CD4-positive, alpha-beta T cell treated with Interleukin-1 beta for 1 hour (primary cell): Measurements from ENCODE around the gene FAM13A.
A peak's percentile ranks its signal among the peaks of the same experiment; 100 is the strongest.

Experiments
- DNase-seq, 2 donors: peaks; one replicate each; pipeline ENCODE4 v3.0.0-alpha.2; 2020 to 2022

The FAM13A gene

DNA sequence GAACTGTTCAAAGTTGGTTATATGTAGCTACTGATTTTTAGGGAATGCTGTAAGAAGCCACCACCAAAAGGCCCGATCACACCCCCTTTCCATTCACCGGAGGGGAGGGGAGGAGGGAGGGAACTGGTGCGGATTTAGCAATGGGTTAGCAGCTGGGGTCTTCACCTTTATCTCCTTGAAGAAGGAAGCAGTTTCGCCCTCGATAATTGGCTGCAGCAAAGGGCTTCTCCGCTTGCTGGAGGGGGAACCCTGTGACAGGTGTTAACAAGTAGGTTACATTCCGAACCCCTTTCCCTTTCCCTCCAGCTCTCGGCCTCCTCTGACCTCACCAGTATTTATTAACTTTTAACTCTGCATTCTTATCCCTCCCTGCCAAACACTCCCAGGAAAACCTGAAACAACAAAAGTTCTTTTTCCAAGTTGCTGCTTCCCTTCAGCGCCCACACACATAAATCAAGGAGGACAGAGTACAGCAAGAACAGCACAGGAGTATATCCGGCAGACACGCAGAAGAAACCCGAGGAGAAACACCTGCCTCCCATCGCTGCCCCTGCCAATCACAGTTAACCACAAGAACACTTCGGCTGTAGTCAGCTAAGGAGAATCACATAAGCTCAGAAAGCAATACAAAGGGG, 319.6 kb downstream of the FAM13A start:
- DNase-seq, result peak; percentile 5 to 19

DNA sequence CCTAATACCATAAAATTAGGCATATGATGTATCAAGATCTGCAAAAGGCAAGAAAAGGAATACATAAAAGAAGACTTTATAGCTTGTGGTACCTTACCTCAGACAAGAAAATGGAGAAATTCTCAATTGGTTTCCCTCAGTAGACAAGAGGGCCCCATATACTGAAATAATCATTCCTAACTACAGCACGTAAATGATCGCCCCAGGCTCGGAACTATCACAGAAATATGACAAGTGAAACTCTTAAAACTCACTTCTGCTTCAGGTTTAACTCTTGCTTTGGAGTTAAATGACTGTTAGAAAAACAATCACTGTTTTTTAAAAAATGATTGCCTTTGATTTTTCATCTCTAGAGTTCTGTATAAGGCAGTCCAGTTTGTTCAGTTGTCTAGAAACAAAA, 320.7 kb downstream of the FAM13A start:
- no peak for DNase-seq

DNA sequence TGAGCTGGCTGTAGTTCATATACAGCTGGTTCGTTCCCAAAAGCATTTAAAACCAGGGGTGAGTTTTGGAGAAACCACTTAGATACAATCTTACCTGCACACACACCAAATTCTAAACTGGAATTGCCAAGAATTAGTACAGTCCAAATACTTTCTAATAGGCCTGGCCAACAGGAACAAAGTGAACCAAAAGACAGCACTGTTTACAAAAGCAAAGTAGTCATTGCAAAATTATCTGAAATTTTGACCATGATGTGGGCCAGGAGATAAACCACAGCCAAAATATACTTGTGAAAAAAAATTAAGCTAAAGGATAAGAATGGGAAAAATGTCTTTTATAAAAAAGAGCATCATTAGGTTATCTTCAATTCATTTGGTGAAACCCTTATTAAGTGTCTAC, 321.4 kb downstream of the FAM13A start:
- DNase-seq, result no peak

DNA sequence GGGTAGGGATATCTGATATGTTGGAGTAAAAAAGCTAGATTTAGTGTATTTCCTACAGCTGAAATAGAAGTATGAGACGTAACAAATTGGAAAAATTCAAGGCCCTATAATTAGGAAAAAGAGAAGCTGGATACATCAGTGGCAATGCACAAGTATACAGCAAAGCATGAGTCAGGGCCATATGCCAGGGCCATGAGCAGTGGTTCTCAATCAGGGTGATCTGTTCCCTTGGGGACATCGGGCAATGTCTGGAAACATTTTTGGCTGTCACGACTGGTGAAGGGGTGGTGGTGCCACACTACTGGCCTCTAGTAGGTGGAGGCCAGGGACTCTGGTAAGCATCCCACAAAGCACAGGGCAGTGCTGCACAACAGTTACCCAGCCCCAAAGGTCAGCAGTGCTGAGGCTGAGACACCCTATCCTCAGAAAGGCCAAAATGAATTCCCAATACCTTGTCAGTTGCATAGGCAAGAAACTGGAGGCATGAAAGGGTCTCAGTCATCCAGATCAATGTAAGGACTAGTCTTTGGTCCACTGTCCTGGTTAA, 322.5 kb downstream of the FAM13A start:
- DNase-seq, result no peak

DNA sequence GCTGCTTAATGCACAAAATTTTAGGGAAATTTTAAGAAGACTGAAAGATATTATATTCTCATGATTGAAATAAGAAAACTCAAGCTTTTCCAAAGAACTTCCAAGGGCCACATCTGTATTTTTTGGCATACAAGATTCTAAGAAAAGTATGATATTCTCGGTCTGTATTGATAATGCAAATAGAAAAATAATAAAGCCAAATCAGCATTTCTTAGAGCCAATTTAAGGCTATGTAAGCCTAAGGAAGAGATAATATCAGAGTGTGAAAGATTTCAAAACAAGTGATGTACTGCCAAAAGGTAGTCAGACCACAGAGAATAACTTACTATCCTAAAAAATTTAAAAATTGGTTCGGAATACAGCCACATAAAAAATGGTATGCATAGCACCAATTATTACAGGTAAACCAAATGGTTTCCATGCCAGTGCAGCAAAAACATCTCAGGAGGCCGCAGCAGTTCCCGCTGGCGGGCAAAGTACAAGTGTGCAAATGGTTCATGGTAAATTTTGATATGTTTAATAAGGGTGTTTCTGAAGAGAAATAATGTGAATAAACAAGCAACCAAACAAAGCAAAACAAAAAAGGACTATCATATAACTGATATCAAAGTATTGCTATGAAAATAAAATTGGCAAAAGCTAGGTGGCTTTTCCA, 324.1 kb downstream of the FAM13A start:
- DNase-seq, result no peak

DNA sequence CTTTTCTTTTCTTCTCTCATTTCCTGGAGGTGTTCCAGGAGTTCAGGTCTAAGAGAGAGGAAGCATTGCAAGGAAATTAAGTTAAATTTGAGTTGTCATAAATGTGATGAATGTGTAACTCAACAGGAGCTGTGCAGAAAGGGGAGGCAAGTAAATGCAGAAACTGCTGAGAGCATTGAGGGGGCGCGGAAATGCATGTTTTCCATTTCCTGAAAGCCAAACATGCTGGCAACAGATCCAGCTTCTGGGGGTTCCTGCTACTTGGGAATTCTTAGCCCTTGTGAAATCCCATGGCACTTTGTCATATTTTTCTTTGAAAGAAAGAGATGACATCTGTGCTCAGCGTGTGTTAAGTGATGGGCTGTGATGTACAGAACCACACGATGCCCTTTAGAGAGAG, 325.6 kb downstream of the FAM13A start:
- DNase-seq, result no peak

DNA sequence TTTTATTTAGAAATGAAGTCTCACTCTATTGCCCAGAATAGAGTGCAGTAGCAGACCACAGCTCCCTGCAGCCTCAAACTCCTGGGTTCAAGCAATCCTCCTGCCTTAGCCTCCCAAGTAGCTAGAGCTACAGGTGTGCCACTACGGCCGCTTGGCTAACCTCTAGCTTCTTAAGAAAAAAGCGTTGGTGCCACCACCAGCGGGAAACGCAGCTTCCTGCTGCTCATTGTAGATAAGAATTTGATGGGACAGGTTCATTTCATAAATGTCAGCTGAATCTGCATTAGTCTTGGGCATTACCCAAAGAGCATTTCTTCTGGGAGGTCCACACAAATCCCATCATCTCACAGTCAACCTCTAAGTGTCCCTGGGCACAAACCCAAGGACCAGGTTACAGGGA, 326.2 kb downstream of the FAM13A start:
- no peak for DNase-seq

DNA sequence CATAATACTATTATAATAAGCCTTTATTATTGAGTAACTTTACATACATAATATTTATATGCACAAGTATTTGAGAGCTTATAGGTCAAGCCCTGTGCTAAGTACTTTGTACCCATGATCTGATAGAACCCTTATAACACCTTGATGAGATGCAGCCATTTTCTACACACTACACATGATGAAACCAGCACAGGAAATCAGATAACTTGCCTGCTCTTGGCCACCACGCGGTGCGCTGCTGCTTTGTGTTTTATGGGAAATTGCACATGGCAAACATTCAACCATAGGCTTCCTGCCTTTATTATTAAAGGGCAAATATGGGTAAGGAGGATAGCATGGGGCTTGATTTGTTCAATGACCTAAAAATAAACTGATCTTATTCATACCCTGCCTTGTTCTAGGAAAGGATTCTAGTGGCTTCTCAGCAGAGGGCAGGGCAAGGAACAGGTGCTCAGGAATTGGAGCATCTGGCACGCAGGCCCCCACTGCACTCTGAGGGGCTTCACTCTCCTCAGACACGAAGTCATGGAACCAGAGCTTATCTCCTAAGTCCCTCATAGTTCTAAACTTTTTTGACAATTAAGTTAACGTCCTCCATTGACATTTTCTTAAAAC, 327.7 kb downstream of the FAM13A start:
- no peak for DNase-seq

DNA sequence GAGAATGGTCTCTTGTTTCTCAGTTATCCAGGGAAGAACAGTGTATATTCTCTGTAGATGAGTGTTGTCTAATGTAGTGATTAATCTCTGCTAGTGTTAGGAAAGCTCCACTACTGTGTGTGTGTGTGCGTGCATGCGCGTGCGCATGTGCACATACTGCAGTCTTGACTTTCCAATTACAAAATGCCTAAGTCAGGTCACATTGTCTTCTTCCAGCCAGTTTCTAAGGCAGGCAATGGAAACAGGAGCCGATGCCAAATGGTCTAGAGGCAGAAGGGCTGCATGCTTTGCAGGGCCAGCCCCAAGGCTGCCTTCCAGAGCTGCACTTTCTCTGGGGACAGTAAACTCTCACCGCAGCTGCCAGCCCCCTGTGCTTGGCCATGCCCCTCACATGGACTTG, 328.8 kb downstream of the FAM13A start:
- DNase-seq, result no peak

DNA sequence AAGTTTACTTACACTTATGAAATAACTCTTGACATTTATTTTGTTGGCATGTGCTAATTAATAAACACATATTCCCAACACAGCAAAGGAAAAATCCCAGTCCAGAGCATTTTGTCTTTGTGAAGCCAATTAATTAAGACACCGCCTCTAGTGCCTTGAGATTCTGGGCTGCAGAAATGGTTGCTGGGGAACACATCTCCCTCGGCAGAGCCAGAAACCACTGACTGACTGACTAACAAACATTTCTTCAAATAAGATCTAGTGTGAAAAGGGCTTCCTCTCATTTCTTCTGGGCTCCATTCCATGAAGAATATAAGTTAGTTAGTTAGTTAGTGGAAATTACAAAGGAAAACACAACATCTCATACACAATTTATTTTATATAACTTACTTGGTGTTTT, 331.0 kb downstream of the FAM13A start:
- no peak for DNase-seq

DNA sequence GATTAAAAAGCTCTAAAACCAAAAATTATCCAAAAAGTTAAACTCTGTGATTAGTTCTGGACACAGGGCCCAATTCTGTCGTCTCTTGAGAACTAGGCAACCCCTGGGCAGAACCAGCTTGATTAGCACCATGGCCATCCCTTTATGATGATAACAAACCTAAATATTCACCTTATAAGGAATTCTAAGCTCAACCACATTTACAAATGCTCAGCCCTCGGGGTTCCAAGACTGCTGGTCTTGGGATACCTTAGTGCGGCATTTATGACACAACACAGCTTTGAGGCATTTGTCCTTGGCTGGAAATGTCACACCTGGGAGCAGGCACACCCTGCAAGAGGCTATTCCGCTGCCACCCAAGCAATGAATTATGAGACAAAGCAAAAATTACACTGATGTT, 331.8 kb downstream of the FAM13A start:
- no peak for DNase-seq

DNA sequence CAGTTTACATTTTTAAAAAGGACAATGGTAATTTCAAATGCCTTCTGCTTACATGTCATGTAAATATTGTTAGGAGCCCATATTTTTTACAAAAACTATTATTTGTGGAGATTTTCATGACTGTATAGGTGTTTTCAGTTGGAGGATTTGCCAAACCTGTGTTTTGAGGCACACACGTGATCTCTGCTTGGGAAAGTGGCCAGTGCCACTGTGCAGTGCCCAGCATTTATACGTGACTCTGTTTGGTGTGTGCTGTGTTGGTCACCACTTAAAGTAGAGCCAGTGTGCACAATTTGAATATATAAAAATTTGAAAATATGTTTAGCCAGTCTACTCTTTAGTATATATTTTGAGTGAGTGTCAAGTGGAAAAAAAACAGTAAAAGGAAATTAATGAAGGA, 332.6 kb downstream of the FAM13A start:
- DNase-seq, result no peak

DNA sequence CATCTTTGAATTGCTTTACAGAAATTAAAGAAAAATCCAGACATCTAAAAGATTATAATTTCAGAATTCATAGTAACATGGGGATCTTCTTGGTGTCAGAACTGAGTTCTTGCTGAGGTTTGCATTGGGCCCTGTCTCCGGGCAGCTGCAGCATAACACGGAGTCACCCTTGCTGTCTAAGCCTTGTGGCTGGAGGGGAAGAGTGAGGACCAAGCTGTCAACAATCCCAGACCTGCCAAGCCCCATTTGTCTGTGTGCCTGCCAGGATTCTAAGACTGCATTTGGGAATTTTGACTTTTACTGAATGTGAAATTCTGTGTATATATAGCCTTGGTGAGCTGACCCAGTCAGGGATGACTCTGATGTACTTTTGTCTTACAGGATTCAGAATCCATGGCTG, 334.2 kb downstream of the FAM13A start:
- no peak for DNase-seq

DNA sequence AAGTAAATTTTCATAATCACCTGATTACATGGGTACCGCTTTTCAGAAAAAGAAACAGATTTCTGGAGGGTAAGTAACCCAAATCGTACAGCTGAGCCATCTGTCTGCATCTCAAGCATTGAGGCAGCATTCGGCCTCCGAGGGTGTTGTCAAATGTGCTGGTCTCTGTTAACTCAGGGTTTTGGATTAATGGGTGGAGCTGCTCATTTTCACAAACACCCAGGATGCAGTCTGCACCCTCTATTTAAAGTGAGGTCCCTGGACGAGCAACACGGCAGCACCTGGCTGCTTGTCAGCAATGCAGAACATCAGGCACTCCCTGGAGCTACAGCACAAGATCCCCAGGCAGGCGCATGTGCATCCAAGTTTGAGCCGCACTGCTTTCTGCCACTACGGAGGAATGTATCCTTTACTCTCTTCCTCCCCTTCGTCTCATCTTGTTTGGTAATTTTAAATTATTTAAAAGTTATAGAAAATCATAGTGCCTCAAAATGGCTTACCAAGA, 334.7 kb downstream of the FAM13A start:
- DNase-seq, result no peak

DNA sequence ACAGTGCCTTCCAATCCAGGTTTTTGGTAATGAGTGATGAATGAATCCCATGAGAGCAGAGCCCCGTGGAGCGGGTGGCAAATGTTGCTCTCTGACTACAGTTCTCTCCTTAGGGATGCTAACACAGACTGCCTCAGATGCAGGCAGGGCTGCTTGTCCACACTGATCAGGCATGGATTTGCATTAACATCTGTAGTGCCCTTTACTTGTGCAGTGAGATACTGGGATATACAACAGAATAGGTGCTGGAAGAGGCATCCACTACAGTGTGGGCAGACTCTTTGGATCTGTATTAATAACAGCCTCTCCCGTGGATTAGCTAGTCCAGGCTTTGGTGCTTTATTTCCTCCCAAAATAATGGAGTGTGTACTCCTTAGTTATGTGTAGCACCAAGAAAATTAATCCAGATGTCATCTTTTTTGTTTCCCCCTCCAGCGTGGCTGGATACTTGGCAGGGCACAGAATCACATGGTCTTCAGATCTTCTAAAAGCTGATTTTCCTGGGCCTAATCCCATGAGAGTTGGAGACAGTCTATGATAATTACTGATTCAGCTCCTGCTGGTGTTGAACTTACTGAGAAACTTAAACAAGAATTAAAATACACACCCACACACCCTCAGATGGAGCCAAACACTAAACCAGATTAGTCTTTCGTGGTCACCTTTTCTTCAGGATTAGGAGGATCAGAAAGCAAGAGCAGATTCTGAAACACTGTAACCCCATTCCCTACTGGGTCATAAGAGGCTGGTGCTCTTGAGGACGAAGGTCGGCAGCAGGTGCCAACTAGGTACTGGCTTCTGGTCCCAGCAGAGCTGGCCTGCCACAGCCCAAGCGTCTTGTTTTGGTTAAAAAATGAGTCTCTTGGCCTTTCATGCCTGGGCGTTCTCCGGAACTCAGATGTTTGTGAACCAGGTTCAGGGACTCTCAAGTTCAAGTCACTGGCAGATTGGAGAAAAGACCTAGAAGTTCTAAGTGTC, 336.2 kb downstream of the FAM13A start:
- DNase-seq, result no peak

DNA sequence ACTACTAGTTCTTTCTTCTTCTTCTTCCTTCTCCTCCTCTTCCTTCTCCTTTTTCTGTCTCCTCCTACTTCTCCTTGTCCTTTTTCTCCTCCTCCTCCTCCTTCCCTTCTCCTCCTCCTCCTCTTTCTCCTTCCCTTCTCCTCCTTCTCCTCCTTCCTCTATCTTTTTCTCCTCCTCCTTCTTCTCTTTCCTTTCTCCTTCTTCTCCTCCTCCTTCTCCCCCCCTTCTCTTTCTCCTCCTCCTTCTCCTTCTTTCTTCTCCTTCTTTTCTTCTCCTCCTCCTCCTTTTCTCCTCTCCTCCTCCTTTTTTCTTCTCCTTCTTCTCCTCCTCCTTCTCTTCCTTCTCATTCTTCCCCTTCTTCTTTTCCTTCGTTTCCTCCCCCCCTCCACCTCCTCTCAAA, 337.6 kb downstream of the FAM13A start:
- DNase-seq, result no peak

DNA sequence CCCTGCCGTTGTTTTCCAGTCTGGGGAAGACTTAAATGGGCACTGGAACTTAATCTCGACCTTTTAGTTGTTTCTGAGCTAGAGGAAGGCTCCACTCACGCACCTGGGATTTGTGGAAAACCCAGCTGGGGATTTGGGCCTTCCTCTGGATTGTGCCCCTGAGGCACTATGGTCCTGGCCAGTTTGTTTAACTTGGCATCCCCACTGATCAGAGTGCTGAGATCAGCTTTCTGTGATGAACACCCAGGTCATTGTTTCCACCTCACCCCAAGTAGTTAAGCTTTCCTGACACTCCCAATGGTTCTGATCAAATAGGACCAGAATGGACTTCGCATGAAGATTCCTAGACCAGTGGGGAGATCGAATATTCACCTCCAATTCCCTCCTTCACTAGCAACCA, 338.9 kb downstream of the FAM13A start:
- DNase-seq, result no peak

DNA sequence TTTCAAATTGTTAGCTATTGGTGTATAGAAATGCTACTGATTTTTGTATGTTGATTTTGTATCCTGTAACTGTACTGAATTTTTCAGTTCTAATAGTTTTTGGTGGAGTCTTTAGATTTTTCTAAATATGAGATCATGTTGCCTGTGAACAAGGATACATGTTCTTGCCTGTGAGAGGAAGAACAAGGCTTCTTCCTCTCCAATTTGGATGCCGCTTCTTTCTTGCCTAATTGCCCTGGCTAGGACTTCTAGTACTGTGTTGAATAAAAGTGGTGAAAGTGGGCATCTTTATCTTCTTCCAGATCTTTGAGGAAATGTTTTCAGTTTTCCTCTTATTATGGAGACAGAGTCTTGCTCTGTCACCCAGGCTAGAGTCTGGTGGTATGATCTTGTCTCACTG, 343.2 kb downstream of the FAM13A start:
- no peak for DNase-seq

DNA sequence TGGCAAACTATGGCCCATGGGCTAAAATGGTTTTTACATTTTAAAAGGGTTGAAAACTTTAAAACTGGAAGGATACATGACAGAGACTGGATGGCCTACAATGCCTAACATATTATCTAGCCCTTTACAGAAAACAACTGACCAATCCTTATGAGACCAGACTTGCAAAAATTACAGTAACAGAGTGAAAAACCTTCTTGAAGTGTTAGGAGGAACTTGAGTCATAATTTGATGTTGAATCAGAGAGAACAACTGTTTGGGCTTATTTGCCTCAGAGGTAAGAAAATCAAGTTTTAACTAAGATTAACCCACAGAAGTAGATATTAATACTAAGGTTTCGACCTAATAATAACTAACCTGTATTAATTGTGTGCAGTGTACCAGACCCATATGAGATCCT, 347.0 kb downstream of the FAM13A start:
- DNase-seq, result no peak

DNA sequence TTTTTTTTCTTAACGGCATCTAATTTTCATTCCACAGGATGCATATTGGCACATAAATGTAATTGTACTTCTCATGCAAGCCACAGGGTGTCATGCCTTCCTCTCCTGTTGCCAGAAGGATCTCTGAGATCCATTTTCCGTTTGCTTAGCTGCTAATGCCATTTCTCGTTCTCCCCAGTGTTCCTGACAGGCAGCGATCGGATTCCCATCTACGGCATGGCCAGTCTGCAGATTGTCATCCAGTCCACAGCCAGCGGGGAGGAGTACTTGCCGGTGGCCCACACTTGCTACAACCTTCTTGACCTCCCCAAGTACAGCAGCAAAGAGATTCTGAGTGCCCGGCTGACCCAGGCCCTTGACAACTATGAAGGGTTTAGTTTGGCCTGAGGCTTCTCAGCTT, 350.4 kb downstream of the FAM13A start:
- DNase-seq, result no peak

DNA sequence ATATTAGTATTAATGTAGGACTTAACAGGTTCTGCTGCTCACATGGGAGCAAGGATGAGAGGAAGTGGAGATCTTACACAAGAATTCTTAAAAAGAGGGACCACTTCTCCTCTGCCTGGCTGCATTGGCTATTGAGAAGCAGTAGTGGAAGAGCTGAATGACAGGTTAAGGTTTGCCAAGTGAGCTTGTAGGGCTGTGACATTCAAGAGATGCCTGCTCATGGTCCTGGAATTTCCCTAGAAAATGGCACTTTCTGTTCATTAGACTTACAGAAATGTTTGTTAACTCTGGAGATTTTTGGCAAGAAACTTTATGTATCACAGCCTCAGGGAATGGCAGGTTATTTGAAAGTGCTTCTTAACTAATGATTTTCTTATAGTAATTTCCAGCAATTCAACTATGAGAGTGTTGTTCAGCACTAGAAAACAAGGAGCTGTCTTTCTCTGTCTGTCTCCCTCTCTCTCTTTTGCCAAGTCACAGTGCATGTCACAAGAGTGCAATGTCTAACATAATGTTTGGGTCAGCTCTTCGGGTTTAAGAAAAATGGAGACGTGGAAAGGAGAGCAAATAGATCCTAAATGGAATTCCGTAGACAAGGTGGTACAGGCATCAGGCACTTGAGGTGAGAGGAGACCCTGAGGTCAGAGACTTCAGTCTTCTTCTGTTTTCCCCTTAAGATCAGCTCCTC, 351.0 kb downstream of the FAM13A start:
- no peak for DNase-seq

DNA sequence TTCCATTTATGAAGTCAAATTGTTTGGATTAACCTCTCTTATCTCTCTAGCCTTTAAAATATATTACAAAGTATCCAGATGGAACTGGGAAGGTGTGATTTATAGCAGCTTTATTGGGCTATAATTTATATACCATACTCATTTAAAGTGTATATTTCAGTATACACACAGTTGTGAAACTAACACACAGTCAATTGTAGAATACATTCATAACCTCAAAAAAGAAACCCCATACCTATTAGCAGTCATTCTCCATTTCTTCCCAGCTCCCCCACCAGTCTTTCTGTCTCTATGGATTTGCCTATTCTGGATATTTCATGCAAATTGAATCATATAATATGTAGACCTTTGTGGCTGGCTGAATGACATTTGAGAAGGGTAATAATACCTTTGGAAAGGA, 351.8 kb downstream of the FAM13A start:
- no peak for DNase-seq
